K562 (cell line): ENCODE results near the gene GYS1. TPM values are rescaled to one million over a fixed set of nuclear protein-coding genes. Genes with fewer than 3 reads are reported as not detected.

Source experiments
- ARID2 ChIP-seq: fragments of 450-650 bp; IDR thresholded peaks from 2 replicates; pipeline ENCODE4 v1.6.1; 2017; ENCODE audit warnings: antibody characterized with exemption, mild to moderate bottlenecking
- CEBPB ChIP-seq: fragments of 450-650 bp; IDR thresholded peaks from 2 replicates; pipeline ENCODE4 v1.6.1; 2016; ENCODE audit warnings: missing genetic modification characterization, missing compliant biosample characterization
- CLOCK ChIP-seq: fragments of 250-450 bp; sonication (Bioruptor Pico); IDR thresholded peaks from 2 replicates; pipeline ENCODE4 v1.4.0; 2020; ENCODE audit warnings: mild to moderate bottlenecking, moderate library complexity, borderline replicate concordance
- EGR1 ChIP-seq: fragments of 450-650 bp; conservative IDR thresholded peaks from 2 replicates; pipeline ENCODE4 v1.6.1; 2017; ENCODE audit warnings: mild to moderate bottlenecking
- ERF ChIP-seq: fragments of 450-650 bp; formaldehyde crosslinking; IDR thresholded peaks from 2 replicates; pipeline ENCODE4 v1.4.0; 2020; ENCODE audit warnings: mild to moderate bottlenecking, mixed read lengths
- JUN ChIP-seq, 2 experiments: sonication (generic) in 1 of 2; formaldehyde crosslinking in 1 of 2; IDR thresholded peaks; 2 replicates each; pipeline versions ENCODE4 v1.6.1 to v1.8.0; 2012 to 2022; ENCODE audit warnings: borderline replicate concordance in 2 of 2, mild to moderate bottlenecking in 2 of 2, improper control_type of control experiment in 1 of 2, low read depth in 1 of 2, low read length in 1 of 2, missing genetic modification reagents in 1 of 2
- MED1 ChIP-seq: sonication (generic); formaldehyde crosslinking; IDR thresholded peaks from 2 replicates; pipeline ENCODE4 v1.8.1; 2023; ENCODE audit warnings: missing genetic modification reagents, borderline replicate concordance
- MYC ChIP-seq, 2 experiments: fragments of 250-450 bp in 1 of 2; sonication (Bioruptor Pico) in 1 of 2; IDR thresholded peaks; 2 replicates each; pipeline versions ENCODE4 v1.5.1 to v1.6.1; 2012 to 2021; ENCODE audit warnings: low read depth in 2 of 2, borderline replicate concordance in 1 of 2, improper control_type of control experiment in 1 of 2, low read length in 1 of 2, mild to moderate bottlenecking in 1 of 2, moderate library complexity in 1 of 2
- POLR2B ChIP-seq: fragments of 450-650 bp; IDR thresholded peaks from 2 replicates; pipeline ENCODE4 v1.6.1; 2018; ENCODE audit warnings: low read depth; ENCODE audit not compliant: partially characterized antibody
- POLR2G ChIP-seq: fragments of 200-400 bp; formaldehyde crosslinking; IDR thresholded peaks from 2 replicates; pipeline ENCODE4 v1.6.1; 2017; ENCODE audit warnings: low read depth, mild to moderate bottlenecking, antibody characterized with exemption, low read length, moderate library complexity
- PREB ChIP-seq: sonication (generic); formaldehyde crosslinking; IDR thresholded peaks from 2 replicates; pipeline ENCODE4 v1.8.1; 2023; ENCODE audit warnings: mild to moderate bottlenecking, missing genetic modification reagents
- TBP ChIP-seq: optimal IDR thresholded peaks from 2 replicates; pipeline ENCODE3; 2011; ENCODE audit warnings: low read depth, low read length, improper control_type of control experiment
- TRIM25 ChIP-seq: fragments of 450-650 bp; IDR thresholded peaks from 2 replicates; pipeline ENCODE4 v1.7.0; 2016; ENCODE audit warnings: borderline replicate concordance
- polyA plus RNA-seq, 8 experiments: library from polyadenylated mRNA; depleted of rRNA in 4 of 8; stranded (reverse) in 5 of 8; unstranded in 3 of 8; fragments of >200 nt; fragmentation: Nextera tagmentation in 2 of 8; fragmentation: Illumina TruSeq in 1 of 8; extraction: Ambion mirVana in 2 of 8; extraction: Trizol in 1 of 8; gene quantifications; 2 replicates each; pipeline versions ENCODE4 v1.2.1 to v1.2.3, GENCODE V29; 2011 to 2014; ENCODE audit warnings: inconsistent platforms in 1 of 8, missing spikeins in 1 of 8
- total RNA-seq, 7 experiments: library from RNA; depleted of rRNA in 6 of 7; stranded (reverse); fragments of >200 nt in 6 of 7; fragmentation: Illumina TruSeq in 2 of 7; extraction: Trizol in 2 of 7; gene quantifications; 2 replicates each; pipeline versions ENCODE4 v1.2.1 to v1.2.3, GENCODE V29; 2011 to 2021; ENCODE audit warnings: low replicate concordance in 1 of 7
- TF ChIP-seq, protein P1 (sequence below): fragments of 250-450 bp; sonication (Bioruptor Pico); IDR thresholded peaks from 2 replicates; pipeline ENCODE4 v1.4.0; 2020; ENCODE audit warnings: mild to moderate bottlenecking, moderate library complexity
- TF ChIP-seq, protein P2 (sequence below): fragments of 250-450 bp; sonication (Bioruptor Pico); IDR thresholded peaks from 2 replicates; pipeline ENCODE4 v1.4.0; 2020

GYS1 gene
- total and polyA plus RNA-seq, 9 of the 15 experiments (the other 6 are each of a cell fraction or from before 2014, with no cell fraction given): 1.9 to 31.1 (median 15.2) TPM

- TF ChIP-seq JUN (IDR thresholded peaks at IDR 0.05; ENCODE audit: borderline replicate concordance, low read depth, low read length) (peak; percentile 44; the same call in 1 of the 2 replicates), JUN (CRISPR knock-in tag; IDR thresholded peaks at IDR 0.05; ENCODE audit: borderline replicate concordance) (no peak), CLOCK (CRISPR knock-in tag) (no peak), EGR1 (no peak), TRIM25 (0 out of 2 replicates have a peak, but pooled peaks have one; percentile 46), POLR2G (peak; percentile 98), POLR2B (peak; percentile 100), TBP (no peak), ARID2 (no peak), PREB (no peak), MED1 (no peak), CEBPB (tag) (peak; percentile 89), ERF (peak; percentile 16; the same call in 1 of the 2 replicates), MYC (IDR thresholded peaks at IDR 0.05; ENCODE audit: low read depth, low read length) (peak; percentile 61; the same call in 1 of the 2 replicates), MYC (CRISPR knock-in tag; IDR thresholded peaks at IDR 0.05; ENCODE audit: borderline replicate concordance, low read depth) (no peak; the same call in 1 of the 2 replicates)
- TF ChIP-seq, protein P1, sequence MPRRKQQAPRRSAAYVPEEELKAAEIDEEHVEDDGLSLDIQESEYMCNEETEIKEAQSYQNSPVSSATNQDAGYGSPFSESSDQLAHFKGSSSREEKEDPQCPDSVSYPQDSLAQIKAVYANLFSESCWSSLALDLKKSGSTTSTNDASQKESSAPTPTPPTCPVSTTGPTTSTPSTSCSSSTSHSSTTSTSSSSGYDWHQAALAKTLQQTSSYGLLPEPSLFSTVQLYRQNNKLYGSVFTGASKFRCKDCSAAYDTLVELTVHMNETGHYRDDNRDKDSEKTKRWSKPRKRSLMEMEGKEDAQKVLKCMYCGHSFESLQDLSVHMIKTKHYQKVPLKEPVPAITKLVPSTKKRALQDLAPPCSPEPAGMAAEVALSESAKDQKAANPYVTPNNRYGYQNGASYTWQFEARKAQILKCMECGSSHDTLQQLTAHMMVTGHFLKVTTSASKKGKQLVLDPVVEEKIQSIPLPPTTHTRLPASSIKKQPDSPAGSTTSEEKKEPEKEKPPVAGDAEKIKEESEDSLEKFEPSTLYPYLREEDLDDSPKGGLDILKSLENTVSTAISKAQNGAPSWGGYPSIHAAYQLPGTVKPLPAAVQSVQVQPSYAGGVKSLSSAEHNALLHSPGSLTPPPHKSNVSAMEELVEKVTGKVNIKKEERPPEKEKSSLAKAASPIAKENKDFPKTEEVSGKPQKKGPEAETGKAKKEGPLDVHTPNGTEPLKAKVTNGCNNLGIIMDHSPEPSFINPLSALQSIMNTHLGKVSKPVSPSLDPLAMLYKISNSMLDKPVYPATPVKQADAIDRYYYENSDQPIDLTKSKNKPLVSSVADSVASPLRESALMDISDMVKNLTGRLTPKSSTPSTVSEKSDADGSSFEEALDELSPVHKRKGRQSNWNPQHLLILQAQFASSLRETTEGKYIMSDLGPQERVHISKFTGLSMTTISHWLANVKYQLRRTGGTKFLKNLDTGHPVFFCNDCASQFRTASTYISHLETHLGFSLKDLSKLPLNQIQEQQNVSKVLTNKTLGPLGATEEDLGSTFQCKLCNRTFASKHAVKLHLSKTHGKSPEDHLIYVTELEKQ: no peak
- TF ChIP-seq, protein P2, sequence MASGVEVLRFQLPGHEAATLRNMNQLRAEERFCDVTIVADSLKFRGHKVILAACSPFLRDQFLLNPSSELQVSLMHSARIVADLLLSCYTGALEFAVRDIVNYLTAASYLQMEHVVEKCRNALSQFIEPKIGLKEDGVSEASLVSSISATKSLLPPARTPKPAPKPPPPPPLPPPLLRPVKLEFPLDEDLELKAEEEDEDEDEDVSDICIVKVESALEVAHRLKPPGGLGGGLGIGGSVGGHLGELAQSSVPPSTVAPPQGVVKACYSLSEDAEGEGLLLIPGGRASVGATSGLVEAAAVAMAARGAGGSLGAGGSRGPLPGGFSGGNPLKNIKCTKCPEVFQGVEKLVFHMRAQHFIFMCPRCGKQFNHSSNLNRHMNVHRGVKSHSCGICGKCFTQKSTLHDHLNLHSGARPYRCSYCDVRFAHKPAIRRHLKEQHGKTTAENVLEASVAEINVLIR (CRISPR knock-in tag): no peak
These were observed 27.9 kb downstream of the GYS1 start, which contains the start of gene FTL (continued) for GRCh38 chr19:48965040-48965805.
